Activated T-cell treated with anti-CD3 and anti-CD28 coated beads, Interleukin-2, amount 50 U/mL, for 4 hours (primary cell): ENCODE data around the gene HORMAD1. TPM values are rescaled to one million over a fixed set of nuclear protein-coding genes. Genes with fewer than 3 reads are reported as not detected.
"Not testable (repeated sequence)": the region's sequence is repeated elsewhere in the genome, so short reads cannot be mapped to it uniquely, and the experiment has no call there.

ENCODE experiments used
- ATAC-seq, 2 donors: fragments of 200-7000 bp; cut with Tn5 transposase; one replicate each; pipeline ENCODE4 v1.10.0; 2021
- DNase-seq: peaks from one replicate; pipeline ENCODE4 v3.0.0-alpha.2; 2020
- H3K27me3 Mint-ChIP-seq: one replicate; pipeline ENCODE4 v1.8.0; 2021; ENCODE audit warnings: low read depth, mixed read lengths
- H3K36me3 Mint-ChIP-seq: one replicate; pipeline ENCODE4 v1.8.0; 2022; ENCODE audit warnings: mixed read lengths; ENCODE audit not compliant: insufficient read depth
- H3K4me1 Mint-ChIP-seq: one replicate; pipeline ENCODE4 v1.8.0; 2021; ENCODE audit warnings: low read depth, mixed read lengths
- H3K4me3 Mint-ChIP-seq: one replicate; pipeline ENCODE4 v1.8.0; 2021; ENCODE audit warnings: mild to moderate bottlenecking, moderate library complexity, mixed read lengths
- H3K9me3 Mint-ChIP-seq: one replicate; pipeline ENCODE4 v1.8.0; 2021; ENCODE audit warnings: mixed read lengths
- total RNA-seq, 3 donors: library from RNA; stranded (reverse); gene quantifications; one replicate each; pipeline ENCODE4 v1.2.1, GENCODE V29; 2021

The HORMAD1 gene
- total RNA-seq, 3 donors from 2014 or later, result 0.16 TPM; not detected in 2

GRCh38 chr1:150724336-150724735 is 3.6 kb upstream of the HORMAD1 start:
- Mint-ChIP-seq H3K27me3 (no peaks in the 10 kb centered on the region), H3K9me3 (no peaks in the 10 kb centered on the region), H3K4me3 (no peak overlapping the region), H3K36me3 (no peaks in the 10 kb centered on the region), H3K4me1 (no peaks in the 10 kb centered on the region)
- DNase-seq (no peak), ATAC-seq (no peak)

- DNase-seq (no peak), ATAC-seq (no peak)
- Mint-ChIP-seq H3K36me3 (no peaks in the 10 kb centered on the region), H3K4me1 (no peaks in the 10 kb centered on the region), H3K4me3 (no peak overlapping the region), H3K27me3 (no peaks in the 10 kb centered on the region), H3K9me3 (no peaks in the 10 kb centered on the region)
These were observed 597 bp downstream of the HORMAD1 start for GRCh38 chr1:150720098-150720497.

- Mint-ChIP-seq H3K4me1 (no peaks in the 10 kb centered on the region), H3K36me3 (no peaks in the 10 kb centered on the region), H3K4me3 (no peak overlapping the region), H3K27me3 (no peaks in the 10 kb centered on the region), H3K9me3 (no peaks in the 10 kb centered on the region)
- no peak for ATAC-seq
- no peak for DNase-seq
These were observed 2.3 kb downstream of the HORMAD1 start for GRCh38 chr1:150718225-150718891.

- not testable (repeated sequence) for H3K9me3 Mint-ChIP-seq, H3K36me3 Mint-ChIP-seq, ATAC-seq, DNase-seq, H3K27me3 Mint-ChIP-seq, H3K4me3 Mint-ChIP-seq, H3K4me1 Mint-ChIP-seq
These were observed 11.7 kb downstream of the HORMAD1 start for GRCh38 chr1:150709031-150709430.

GRCh38 chr1:150708595-150708994 is 12.1 kb downstream of the HORMAD1 start:
- no peak for DNase-seq
- Mint-ChIP-seq H3K9me3 (no peaks in the 10 kb centered on the region), H3K36me3 (no peaks in the 10 kb centered on the region), H3K4me3 (no peak overlapping the region), H3K4me1 (peaks cover 1% of the 10 kb centered on the region), H3K27me3 (no peaks in the 10 kb centered on the region)
- ATAC-seq, result peak; percentile 48 to 82

- Mint-ChIP-seq H3K36me3 (no peaks in the 10 kb centered on the region), H3K9me3 (no peaks in the 10 kb centered on the region), H3K4me1 (peaks cover 1% of the 10 kb centered on the region), H3K27me3 (no peaks in the 10 kb centered on the region), H3K4me3 (no peak overlapping the region)
- DNase-seq (no peak), ATAC-seq (no peak)
These were observed 14.6 kb downstream of the HORMAD1 start for GRCh38 chr1:150706091-150706490.

GRCh38 chr1:150703427-150703826 is 17.3 kb downstream of the HORMAD1 start:
- no peaks in the 10 kb centered on the region for H3K9me3 Mint-ChIP-seq

GRCh38 chr1:150696995-150697927 is 23.4 kb downstream of the HORMAD1 start, which contains the start of gene GOLPH3L:
GOLPH3L (minus strand) TSS chr1:150697154; CDS start chr1:150694838, 2,316 bp downstream.
- DNase-seq, result peak; percentile 80
- no peaks in the 10 kb centered on the region for H3K9me3 Mint-ChIP-seq
- H3K36me3 Mint-ChIP-seq, result peaks cover 12% of the 10 kb centered on the region
- peak; percentile 100 for ATAC-seq
- peaks cover 3% of the 10 kb centered on the region for H3K27me3 Mint-ChIP-seq
- H3K4me3 Mint-ChIP-seq, result peak within 1 kb of the TSS; percentile 96
- H3K4me1 Mint-ChIP-seq, result peaks cover 29% of the 10 kb centered on the region

More at GRCh38 chr1:150703427-150703826, 17.3 kb downstream of the HORMAD1 start:
- H3K36me3 Mint-ChIP-seq, result no peaks in the 10 kb centered on the region
- ATAC-seq (no peak), DNase-seq (no peak)
- no peaks in the 10 kb centered on the region for H3K4me1 Mint-ChIP-seq
- H3K4me3 Mint-ChIP-seq, result no peak overlapping the region
- peaks cover 3% of the 10 kb centered on the region for H3K27me3 Mint-ChIP-seq

GRCh38 chr1:150696590-150696989 is 24.1 kb downstream of the HORMAD1 start:
- no peak for DNase-seq
- H3K36me3 Mint-ChIP-seq, result peaks cover 12% of the 10 kb centered on the region

GRCh38 chr1:150696162-150696561 is 24.5 kb downstream of the HORMAD1 start:
- ATAC-seq (no peak), DNase-seq (no peak)
- H3K4me3 Mint-ChIP-seq, result peak overlapping the region; percentile 96
- H3K4me1 Mint-ChIP-seq, result peaks cover 32% of the 10 kb centered on the region
- H3K9me3 Mint-ChIP-seq, result no peaks in the 10 kb centered on the region
- peaks cover 15% of the 10 kb centered on the region for H3K36me3 Mint-ChIP-seq
- H3K27me3 Mint-ChIP-seq, result peaks cover 3% of the 10 kb centered on the region

More at GRCh38 chr1:150696590-150696989, 24.1 kb downstream of the HORMAD1 start:
- ATAC-seq, result no peak
- peaks cover 3% of the 10 kb centered on the region for H3K27me3 Mint-ChIP-seq
- peaks cover 30% of the 10 kb centered on the region for H3K4me1 Mint-ChIP-seq
- no peaks in the 10 kb centered on the region for H3K9me3 Mint-ChIP-seq
- peak overlapping the region; percentile 96 for H3K4me3 Mint-ChIP-seq

GRCh38 chr1:150695561-150695960 is 25.1 kb downstream of the HORMAD1 start:
- H3K4me1 Mint-ChIP-seq, result peaks cover 34% of the 10 kb centered on the region
- DNase-seq (no peak), ATAC-seq (no peak)
- H3K27me3 Mint-ChIP-seq, result peaks cover 2% of the 10 kb centered on the region
- no peaks in the 10 kb centered on the region for H3K9me3 Mint-ChIP-seq
- peaks cover 15% of the 10 kb centered on the region for H3K36me3 Mint-ChIP-seq
- H3K4me3 Mint-ChIP-seq, result peak overlapping the region; percentile 40

- ATAC-seq, result no peak
- no peak for DNase-seq
- H3K9me3 Mint-ChIP-seq, result no peaks in the 10 kb centered on the region
- H3K4me3 Mint-ChIP-seq, result no peak overlapping the region
- no peaks in the 10 kb centered on the region for H3K27me3 Mint-ChIP-seq
- H3K36me3 Mint-ChIP-seq, result peaks cover 19% of the 10 kb centered on the region
- peaks cover 35% of the 10 kb centered on the region for H3K4me1 Mint-ChIP-seq
These were observed 28.0 kb downstream of the HORMAD1 start for GRCh38 chr1:150692720-150693119.

- Mint-ChIP-seq H3K4me1 (peaks cover 19% of the 10 kb centered on the region), H3K36me3 (peaks cover 16% of the 10 kb centered on the region), H3K27me3 (no peaks in the 10 kb centered on the region), H3K9me3 (no peaks in the 10 kb centered on the region), H3K4me3 (no peak overlapping the region)
- DNase-seq (no peak), ATAC-seq (no peak)
These were observed 31.9 kb downstream of the HORMAD1 start for GRCh38 chr1:150688763-150689162.

GRCh38 chr1:150686275-150686674 is 34.4 kb downstream of the HORMAD1 start:
- no peaks in the 10 kb centered on the region for H3K9me3 Mint-ChIP-seq
- ATAC-seq (no peak), DNase-seq (no peak)
- H3K27me3 Mint-ChIP-seq, result no peaks in the 10 kb centered on the region
- peaks cover 8% of the 10 kb centered on the region for H3K36me3 Mint-ChIP-seq
- peaks cover 13% of the 10 kb centered on the region for H3K4me1 Mint-ChIP-seq
- no peak overlapping the region for H3K4me3 Mint-ChIP-seq
